GM18861 (cell line): ENCODE measurements around the gene FBXL2.
A peak's percentile ranks its signal among the peaks of the same experiment; 100 is the strongest.
"Not testable (repeated sequence)": the region's sequence is repeated elsewhere in the genome, so short reads cannot be mapped to it uniquely, and the experiment has no call there.

Experiments
- ATAC-seq: cut with Tn5 transposase; IDR thresholded peaks from one replicate; pipeline ENCODE4 v1.9.1; 2021; ENCODE audit not compliant: unreplicated experiment

Gene FBXL2

DNA sequence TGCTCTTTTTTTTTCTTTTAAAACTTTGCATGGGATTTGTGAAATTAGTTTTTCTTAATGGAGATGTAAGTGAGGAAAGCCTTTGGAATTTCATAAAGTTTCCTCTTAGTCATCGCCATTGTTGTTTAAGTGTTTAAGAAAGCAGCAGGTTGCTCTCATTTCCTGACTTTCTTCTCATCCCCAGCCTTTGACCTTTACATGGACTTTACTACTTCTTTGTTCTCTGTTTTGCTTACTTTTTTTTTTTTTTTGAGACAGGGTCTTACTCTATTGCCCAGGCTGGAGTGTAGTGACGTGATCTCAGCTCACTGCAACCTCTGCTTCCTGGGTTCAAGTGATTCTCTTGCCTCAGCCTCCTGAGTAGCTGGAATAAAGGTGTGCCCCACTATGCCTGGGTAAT lies 38.6 kb downstream of the FBXL2 start:
- ATAC-seq, result no peak

DNA sequence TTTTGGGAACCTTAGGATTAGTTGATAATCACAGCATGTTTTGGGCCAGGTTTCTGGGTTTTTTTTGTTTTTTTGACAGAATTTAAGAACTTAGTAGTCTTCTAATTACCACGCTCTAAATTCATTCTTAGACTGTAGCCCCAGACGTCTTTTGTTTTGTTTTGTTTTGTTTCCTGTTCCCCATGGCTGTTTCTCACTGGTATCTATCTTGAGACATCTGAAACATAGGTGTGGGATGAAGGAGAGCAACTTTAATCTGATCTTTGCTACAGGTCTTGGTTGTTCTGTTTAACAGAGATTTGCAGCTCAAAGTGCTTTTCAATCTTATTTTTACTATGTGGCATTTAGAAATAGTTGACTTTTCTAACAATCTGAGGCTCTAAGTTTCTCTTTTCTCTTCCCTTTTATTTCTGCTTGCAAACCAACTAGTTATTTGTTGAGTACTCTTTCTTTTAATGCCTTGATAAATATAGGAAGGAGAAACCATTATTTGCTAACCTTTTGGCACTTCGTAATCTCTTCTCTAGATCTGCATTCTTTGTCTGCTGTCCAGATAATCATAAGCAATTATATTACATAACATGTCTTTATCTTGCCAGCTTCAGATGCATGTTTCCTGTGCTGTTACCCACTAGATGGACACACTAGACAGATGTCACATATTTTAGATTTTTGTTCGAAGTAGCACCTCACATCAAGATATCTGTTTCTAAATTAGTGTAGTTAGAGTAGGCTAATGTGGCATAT lies 40.9 kb downstream of the FBXL2 start:
- ATAC-seq, result no peak

DNA sequence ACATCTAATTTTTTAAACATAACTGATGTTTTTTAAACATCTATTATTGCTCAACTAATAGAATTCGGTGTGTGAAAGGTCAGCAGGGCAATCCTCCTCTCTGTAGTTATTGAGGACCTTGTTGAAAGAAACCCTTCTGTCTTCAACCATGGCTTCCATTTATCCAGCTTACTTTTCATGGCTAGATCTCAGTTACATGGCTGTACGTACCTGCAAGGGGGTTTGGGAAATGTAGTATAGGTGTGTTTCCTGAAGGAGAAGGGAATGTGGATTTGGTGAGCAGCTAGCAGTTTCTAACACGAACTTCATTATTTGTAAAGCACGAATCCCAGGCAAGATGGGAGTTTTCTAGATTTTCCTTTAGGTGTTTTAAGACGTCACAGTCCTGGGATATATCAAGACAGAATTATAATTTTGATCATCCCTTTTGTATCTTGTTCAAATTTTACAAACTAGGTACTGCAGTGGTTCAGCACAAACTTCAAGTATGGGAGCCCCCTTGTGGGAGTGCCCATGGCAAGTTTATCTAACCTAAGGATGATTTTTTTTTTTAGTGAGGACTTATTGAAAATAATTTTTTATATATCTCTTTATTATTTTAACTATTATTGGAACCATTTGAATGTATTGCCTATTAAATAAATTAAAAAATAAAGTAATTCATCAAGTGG lies 41.6 kb downstream of the FBXL2 start:
- no peak for ATAC-seq

DNA sequence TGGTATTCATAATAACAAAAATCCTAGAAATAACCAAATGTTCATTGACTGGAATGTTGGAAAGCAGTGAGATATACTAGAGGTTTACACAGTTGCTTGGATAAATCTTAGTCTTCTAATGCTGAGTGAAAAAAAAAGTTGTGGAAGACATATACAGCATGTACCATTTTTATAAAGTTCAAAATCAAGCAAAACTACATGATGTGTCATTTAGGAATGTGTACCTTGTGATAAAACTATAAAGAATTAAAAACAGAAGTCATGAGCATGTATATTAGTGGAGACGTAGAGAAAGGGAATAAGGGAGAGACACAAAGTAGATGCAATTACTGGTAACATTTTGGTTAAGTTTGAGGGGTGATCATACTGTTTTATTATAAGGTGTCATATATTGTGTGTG lies 45.2 kb downstream of the FBXL2 start:
- ATAC-seq, result no peak

DNA sequence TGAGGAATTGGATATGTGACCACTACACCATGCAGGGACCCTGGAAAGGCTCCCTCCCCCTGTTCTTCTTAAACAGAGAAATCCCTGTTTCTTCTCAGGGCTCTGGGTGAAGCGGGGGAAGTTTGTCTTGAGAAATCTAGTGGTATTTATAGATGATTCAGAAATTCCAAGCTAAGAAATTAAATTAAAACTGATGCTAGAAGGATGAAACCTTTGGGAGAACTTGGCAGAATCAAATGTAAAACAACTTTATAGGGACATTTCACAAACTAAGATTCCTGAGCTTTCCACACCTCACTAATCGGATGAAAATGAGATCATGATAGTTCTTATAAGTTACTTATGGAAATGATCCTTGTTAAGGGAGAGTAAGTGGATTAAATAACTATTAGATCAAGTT lies 54.2 kb downstream of the FBXL2 start:
- no peak for ATAC-seq

DNA sequence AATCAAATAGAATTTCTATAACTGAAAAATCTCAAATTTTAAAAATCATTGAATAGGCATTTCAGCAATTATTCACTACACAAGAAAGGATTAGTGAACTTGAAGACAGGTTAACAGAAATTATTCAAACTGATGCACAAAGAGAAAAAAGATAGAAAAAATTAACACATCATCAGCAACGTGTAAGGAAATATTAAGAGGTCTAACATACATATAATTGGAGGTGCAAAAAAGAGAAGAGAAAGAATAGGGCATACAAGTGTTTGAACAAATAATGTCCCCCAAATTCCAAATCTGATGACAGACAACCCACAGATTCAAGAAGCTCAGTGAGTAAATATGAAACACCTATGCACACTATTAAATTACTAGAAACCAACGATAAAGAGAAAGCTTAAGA lies 57.1 kb downstream of the FBXL2 start:
- no peak for ATAC-seq

DNA sequence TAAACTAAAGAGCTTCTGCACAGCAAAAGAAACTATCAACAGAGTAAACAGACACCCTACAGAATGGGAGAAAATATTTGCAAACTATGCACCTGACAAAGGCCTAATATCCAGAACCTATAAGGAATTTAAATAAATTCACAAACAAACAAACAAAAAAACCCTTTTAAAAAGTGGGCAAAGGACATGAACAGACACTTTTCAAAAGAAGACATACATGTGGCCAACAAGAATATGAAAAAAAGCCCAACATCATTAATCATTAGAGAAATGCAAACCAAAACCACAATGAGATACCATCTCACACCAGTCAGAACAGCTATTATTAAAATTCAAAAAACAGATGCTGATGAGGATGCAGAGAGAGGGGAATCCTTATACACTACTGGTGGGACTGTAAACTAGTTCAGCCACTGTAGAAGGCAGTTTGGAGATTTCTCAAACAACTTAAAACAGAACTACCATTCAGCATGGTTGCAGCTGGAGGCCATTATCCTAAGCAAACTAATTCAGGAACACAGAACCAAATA lies 61.8 kb downstream of the FBXL2 start:
- not testable (repeated sequence) for ATAC-seq

DNA sequence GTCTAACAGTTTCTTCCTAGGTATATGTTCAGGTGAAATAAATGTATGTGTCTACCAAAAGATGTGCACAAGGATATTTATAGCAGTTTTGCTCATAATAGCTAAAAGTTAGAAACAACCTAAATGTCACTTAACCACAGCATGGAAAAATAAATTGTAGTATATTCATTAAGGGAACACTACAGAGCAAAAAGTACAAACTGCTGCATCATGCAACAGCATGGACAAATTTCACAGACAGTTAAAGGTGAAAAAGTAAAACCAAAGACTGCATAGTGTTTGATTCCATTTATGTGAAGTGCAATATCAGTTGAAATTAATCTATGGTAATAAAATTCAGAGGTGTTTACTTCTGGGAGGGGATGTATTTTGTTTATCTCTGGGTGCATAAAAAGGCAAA lies 62.5 kb downstream of the FBXL2 start:
- ATAC-seq, result no peak

DNA sequence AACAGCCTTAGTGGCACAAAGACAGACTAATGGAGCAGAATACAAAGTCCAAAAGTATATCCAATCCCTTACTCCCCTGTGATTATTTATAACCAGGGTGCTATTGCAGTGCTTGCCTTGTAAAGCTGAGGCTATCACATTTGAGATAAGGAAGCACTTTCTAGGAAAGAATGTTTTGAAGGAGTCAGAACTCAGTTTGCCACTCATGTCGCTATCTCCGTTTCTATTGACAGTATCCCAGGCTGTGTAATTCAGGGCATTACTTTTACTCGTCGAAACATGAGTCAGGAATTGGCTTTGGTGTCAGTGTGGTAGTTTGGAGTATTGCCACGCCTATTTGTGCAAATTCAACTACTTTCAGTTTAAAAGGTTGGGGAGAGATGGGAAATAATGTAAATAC lies 78.4 kb downstream of the FBXL2 start:
- ATAC-seq, result no peak

DNA sequence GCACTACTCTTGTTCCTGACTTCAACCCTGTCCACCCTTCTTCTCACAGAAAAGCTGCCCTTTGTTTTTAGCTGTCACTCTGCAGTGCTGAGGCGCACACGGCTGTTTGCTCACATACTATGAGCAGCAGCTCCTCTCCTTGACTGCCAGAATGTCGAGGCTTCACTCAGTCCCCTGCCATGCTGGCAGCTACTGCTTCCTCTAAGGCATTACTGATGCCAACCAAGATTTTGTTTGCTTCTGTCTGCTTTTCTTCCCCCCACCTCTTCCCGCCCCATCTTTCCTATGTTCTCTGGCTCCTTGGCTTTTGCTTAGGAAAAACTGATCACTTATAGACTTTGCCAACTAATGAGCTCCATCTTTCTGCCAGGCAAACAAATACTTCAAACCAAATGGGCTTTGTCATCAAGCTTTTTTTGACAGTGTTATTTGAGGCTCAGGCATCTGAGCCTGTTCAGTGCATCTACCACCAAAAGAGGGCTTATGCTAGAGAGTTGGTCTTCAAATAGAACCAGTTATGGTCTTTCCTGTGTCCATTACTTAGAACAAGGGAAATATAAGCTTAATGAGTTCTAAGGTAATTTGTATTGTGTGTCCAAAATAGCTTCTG lies 81.0 kb downstream of the FBXL2 start:
- ATAC-seq, result no peak

DNA sequence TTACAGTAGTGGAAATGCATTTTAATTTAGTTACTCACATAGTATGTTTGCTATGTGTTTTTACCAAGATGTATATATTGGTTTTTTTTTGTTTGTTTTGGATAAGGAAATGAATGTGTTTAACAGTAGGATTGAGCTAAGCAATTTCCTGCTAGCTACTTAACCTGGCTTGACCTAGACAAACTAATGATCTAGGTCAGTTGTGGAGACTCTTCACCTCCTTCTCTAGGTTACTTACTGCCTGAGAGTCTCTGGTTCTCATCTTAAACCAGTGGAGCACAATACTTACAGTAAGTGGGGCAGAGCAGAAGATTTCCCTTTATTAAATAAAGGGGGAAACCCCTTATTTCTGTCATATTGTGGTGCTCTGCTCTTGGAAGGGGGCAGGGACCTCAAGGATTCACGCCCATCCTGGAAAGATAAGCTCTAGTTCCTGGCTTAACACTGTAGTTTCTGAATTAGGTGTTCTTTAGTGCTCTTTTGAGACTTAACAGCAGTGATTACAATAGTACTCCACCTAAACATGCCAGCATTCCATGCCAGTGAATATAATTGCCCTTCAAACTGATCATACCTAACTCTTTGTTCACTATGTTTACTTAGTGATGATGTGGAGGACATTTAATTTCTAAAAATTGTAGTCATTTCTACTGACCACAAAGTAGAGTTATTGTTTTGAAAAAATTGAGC lies 83.0 kb downstream of the FBXL2 start:
- no peak for ATAC-seq

DNA sequence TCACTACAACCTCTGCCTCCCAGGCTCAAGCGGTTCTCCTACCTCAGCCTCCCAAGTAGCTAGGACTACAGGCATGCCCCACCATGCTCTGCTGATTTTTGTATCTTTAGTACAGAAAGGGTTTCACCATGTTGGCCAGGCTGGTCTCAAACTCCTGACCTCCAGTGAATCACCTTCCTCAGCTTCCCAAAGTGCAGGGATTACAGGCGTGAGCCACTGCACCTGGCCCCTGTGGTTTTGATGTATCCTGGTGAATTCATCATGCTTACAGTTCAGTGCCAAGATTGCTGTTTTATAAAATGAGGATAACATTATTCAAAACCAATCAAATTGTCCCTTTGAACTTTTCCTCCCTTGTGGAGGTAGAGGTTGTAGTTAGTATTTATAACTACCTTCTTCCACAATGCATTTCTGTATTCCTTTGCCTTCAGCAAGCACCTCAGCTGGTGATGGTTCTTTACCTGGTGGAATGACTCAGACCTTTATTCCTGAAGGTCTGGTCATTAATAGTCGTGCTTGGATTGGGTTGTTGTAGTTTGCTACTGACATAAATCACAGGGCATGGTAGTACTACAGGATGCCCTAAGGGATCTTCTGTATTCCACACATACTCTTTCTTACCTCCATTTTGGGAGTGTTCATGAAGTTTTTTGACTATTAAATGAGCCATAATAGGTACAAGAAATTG lies 86.0 kb downstream of the FBXL2 start:
- no peak for ATAC-seq

DNA sequence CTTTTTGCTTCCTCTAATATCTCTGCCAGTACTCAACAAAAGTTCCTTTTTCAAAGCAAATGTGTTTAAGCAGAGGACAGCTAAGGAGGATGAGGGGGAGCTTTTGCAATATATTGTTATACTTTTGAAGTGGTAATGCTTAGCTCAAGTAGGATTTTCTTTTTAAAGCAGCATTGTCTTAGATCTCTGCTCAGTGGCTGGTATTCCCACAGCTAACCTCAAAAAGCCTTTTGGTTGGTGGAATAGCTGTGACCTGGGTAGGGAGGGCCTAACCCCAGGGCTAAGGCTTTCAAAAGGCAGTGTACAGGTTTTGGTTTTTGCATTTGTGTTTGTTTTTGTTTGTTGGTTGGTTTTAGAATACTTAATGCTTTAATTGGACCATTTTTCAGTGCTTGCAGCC lies 86.8 kb downstream of the FBXL2 start:
- no peak for ATAC-seq

DNA sequence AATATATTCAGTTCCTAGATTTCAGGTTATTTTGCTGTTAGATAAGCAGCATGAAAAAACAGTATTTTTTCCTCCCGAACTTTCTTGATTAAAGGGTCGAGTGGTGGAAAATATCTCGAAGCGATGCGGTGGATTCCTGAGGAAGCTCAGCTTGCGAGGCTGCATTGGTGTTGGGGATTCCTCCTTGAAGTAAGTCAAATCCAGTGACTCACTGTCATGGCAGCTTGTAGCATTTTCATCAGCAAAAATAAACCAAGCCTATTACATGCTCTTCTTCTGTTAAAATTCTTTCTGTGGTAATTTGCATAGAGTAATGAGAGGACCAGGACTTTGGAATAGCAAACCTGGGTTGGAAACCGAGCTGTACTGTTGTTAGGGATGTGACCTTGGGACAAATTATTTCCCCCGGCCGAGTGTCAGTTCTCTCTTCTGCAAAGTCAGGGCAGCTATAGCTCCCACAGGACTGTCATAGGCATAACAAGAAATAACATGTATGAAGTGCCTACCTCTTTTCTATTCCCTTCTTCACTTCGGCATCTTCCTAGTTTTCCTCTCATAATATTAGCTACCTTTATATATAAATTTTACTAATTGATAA lies 87.4 kb downstream of the FBXL2 start:
- no peak for ATAC-seq

DNA sequence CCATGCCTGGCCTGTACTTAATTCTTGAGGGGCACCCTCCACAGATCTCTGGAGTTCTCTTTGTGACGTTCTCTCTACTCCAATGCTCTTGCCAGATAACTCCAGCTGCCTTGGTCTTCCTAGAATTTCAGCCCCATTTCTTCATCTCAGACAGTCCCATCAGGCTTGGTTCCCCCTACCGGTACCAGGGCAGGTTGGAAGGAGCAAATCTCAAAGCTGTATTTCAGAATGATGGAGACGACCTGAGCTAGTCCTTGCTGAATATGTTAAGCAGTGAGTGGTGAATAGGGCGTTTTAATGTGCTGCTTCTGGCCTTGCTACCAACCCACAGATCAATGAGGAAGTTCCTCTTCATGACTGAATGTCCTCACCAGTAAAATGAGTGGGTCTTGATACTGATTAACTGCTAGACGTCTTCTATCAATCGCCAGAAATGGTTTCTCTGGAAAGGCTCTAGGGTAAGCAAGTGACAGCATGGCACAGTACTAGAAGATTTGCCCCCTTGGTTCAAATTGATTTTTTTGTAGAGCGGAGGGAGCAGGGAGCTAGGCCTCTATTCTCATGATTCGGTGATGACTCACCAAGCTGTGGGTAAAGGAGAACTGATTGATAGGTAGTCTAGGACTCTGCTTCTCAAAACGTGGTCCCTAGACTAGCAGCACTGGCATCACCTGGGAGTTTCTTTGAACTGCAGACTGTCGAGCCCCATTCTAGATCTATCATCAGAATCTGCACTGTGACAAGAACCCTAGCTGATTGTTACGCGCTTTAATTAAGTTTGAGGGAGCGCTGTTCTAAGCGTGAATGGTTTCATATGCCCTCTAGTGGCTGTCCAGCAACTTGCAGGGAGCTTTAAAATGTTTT lies 95.2 kb downstream of the FBXL2 start:
- peak; percentile 59 for ATAC-seq

DNA sequence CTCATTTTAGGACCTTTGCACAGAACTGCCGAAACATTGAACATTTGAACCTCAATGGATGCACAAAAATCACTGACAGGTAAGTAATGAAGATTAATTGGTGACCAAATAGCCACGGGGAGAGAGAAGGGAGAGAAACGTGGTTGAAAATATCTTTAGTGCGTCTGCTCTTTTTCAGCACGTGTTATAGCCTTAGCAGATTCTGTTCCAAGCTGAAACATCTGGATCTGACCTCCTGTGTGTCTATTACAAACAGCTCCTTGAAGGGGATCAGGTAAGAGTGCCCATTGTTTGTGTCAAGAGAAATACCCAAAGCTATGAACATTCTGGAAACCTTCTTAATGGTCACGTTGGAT lies 95.8 kb downstream of the FBXL2 start:
- no peak for ATAC-seq

DNA sequence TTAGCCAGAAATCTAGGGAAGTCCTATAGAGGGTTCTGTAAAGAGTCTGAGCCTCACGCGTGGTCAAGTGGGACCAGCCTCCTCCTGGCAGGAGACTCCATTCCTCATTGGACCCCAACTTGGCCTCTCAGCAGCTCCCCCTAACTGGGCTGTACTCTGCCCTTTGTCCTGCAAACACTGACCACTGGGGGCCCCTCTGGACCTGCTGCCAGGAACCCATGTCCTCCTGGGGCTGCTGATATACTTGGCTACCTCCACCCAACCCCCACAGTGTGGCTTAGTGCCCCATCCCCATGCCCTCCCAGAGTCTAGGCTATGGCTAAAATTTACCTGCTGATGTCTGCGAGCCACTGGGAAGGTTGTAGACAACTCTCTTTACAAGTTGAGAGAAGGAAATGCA lies 100.2 kb downstream of the FBXL2 start:
- no peak for ATAC-seq

DNA sequence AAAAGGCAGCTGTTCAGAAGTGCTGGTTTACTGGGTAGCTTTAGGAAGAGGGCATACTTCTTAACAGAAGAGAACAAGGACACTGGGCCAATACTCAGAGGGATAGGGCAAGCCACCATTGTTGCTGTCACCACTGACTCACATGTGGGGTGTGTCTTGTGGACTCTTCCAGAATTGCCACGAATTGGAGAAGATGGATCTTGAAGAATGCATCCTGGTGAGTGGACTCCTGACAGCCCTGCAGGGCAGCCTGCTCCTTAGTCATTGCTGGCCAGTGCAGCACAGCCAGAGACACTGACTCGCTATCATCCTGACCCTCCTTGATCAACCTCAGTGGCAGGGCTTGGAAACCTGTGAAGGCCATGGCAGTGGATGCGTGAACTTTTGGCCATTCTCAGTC lies 100.7 kb downstream of the FBXL2 start:
- ATAC-seq, result no peak

DNA sequence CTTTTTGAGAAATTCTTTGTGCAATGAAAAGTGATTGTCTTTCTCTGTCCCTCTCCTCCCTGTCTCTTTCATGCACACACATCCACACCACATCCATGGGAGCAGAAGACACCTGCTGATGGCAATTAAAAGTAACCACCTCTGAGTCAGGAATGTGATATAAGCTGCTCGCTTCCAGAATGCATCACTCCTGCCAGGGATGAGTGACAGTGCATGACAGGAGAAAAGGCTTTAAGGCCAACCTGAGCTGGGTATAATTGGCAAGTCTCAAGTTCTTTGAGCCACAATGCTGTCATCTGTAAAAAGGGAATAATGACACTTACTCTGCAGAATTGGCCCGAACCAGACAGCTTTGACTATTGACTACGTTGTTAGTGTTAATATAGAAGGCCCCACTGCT lies 103.4 kb downstream of the FBXL2 start:
- ATAC-seq, result no peak

DNA sequence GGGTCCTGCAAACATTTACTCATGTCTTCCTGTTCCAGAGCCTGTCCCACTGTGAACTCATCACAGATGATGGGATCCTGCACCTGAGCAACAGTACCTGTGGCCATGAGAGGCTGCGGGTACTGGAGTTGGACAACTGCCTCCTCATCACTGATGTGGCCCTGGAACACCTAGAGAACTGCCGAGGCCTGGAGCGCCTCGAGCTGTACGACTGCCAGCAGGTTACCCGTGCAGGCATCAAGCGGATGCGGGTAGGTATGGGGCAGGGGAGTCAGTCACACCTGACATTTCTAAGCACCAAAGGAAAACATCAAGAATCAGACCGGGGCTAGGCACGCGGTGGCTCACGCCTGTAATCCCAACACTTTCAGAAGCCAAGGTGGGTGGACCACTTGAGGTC lies 106.7 kb downstream of the FBXL2 start:
- ATAC-seq, result no peak
